ENCODE results near the gene HSFX3. TPM values are rescaled to one million over a fixed set of nuclear protein-coding genes. Genes with fewer than 3 reads are reported as not detected.

Gene HSFX3
- total and polyA plus RNA-seq, 2 of the 8 experiments (the other 6 are each of a cell fraction or from before 2014, with no cell fraction given): not detected

- H2AFZ ChIP-seq (ENCODE audit: low read length): no peak overlapping the region
- no CpG with 5 or more reads among the region's 24 CpGs for WGBS, 2 experiments (ENCODE audit: extremely low coverage in 1 of 2, insufficient coverage in 1 of 2, insufficient read length in 1 of 2, insufficient replicate concordance in 2 of 2, low coverage in 1 of 2, low lambda C conversion rate in 2 of 2, missing lambda C conversion rate in 1 of 2)
- no peak for TF ChIP-seq BRCA1 (IDR thresholded peaks at IDR 0.05; ENCODE audit: low read depth, low read length)
- no peak for TF ChIP-seq MAFK (IDR thresholded peaks at IDR 0.05; ENCODE audit: low read depth, low read length)
- TF ChIP-seq SUZ12 (IDR thresholded peaks at IDR 0.05; ENCODE audit: low read length): no peak
- TF ChIP-seq SAP30 (IDR thresholded peaks at IDR 0.05; ENCODE audit: insufficient read depth, insufficient replicate concordance, low read length): no peak
- TF ChIP-seq BCL11A (IDR thresholded peaks at IDR 0.05; ENCODE audit: low read depth in 2 of 2, low read length in 2 of 2): no peak
- no peak for TF ChIP-seq USF2 (IDR thresholded peaks at IDR 0.05; ENCODE audit: low read length)
- no peak for TF ChIP-seq SP2 (IDR thresholded peaks at IDR 0.05; ENCODE audit: low read length)
- TF ChIP-seq RXRA (IDR thresholded peaks at IDR 0.05; ENCODE audit: insufficient read depth, low read depth, low read length): no peak
- no peak for TF ChIP-seq FOSL1 (IDR thresholded peaks at IDR 0.05; ENCODE audit: insufficient read depth, low read depth, low read length)
- no peak for TF ChIP-seq SIN3A (conservative IDR thresholded peaks at IDR 0.05 in 1 of 2, IDR thresholded peaks at IDR 0.05 in 1 of 2; ENCODE audit: low read depth in 1 of 2, low read length in 2 of 2)
- TF ChIP-seq E2F6 (IDR thresholded peaks at IDR 0.05): no peak
Observed at GRCh38 chrX:149540131-149540620, 9.5 kb downstream of the HSFX3 start.

More at GRCh38 chrX:149540131-149540620, 9.5 kb downstream of the HSFX3 start:
- Histone ChIP-seq H3K4ac (replicated peaks; ENCODE audit: insufficient read length, low read depth, low read length) (no peak overlapping the region), H3K23me2 (ENCODE audit: low read depth, low read length) (peaks cover 9% of the 10 kb centered on the region; the same call in 1 of the 2 replicates), H4K8ac (ENCODE audit: extremely low read depth, insufficient read depth, low read length) (no peak overlapping the region; the same call in 1 of the 2 replicates), H3K4me2 (ENCODE audit: insufficient read depth in 1 of 2, low read depth in 2 of 2, low read length in 2 of 2) (peak overlapping the region; percentile 89 to 94), H2BK5ac (ENCODE audit: low read depth, low read length) (no peak overlapping the region), H3K56ac (replicated peaks; ENCODE audit: insufficient read length, low read depth, low read length) (no peak overlapping the region), H2BK20ac (ENCODE audit: low read length) (no peak overlapping the region), H3K9ac (replicated peaks in 1 of 4; ENCODE audit: extremely low read depth in 1 of 4, low read depth in 3 of 4, low read length in 3 of 4) (0 out of 7 replicates have a peak overlapping the region, but pooled peaks of 1 of the 4 experiments have one; percentile 37), H3K27me3 (replicated peaks in 1 of 4; ENCODE audit: control insufficient read depth in 3 of 4, extremely low read depth in 1 of 4, insufficient read depth in 3 of 4, low read length in 3 of 4) (no peaks in the 10 kb centered on the region; a peak in 1 of 7 replicates), H2AK5ac (ENCODE audit: low read depth, low read length) (no peak overlapping the region), H3K27ac (ENCODE audit: low read depth, low read length) (no peak overlapping the region), H3K14ac (ENCODE audit: insufficient read length) (no peak overlapping the region), H3K23ac (ENCODE audit: insufficient read length) (no peak overlapping the region), H2BK12ac (ENCODE audit: low read depth, low read length) (no peak overlapping the region), H3K9me3 (ENCODE audit: insufficient read depth in 2 of 2, low read depth in 1 of 2, low read length in 1 of 2) (no peaks in the 10 kb centered on the region), H3K79me2 (ENCODE audit: control insufficient read depth in 1 of 2, insufficient read depth in 2 of 2, low read length in 2 of 2) (no peaks in the 10 kb centered on the region), H2BK120ac (replicated peaks; ENCODE audit: low read depth, low read length) (no peak overlapping the region), H3K18ac (ENCODE audit: extremely low read depth, low read length) (no peak overlapping the region; the same call in 1 of the 2 replicates), H4K5ac (ENCODE audit: insufficient read length, low read depth, low read length) (no peak overlapping the region), H4K91ac (replicated peaks; ENCODE audit: insufficient read length, low read length) (no peak overlapping the region), H4K20me1 (replicated peaks in 1 of 2; ENCODE audit: control insufficient read depth in 1 of 2, insufficient read depth in 2 of 2, low read length in 2 of 2) (no peaks in the 10 kb centered on the region), H3K79me1 (ENCODE audit: low read depth, low read length) (no peaks in the 10 kb centered on the region), H2BK15ac (ENCODE audit: low read length) (no peak overlapping the region), H3K4me3 (ENCODE audit: extremely low read depth in 1 of 4, insufficient read depth in 2 of 4, low read depth in 3 of 4, low read length in 4 of 4) (peak overlapping the region in 2 of 4 experiments; percentile 58 to 68; a peak in 5 of 8 replicates), H3K36me3 (ENCODE audit: control insufficient read depth in 2 of 4, insufficient read depth in 4 of 4, low read length in 3 of 4) (no peaks in the 10 kb centered on the region), H3K4me1 (replicated peaks in 1 of 4; ENCODE audit: control insufficient read depth in 3 of 4, insufficient read depth in 4 of 4, low read length in 3 of 4) (peaks cover 0 to 5% (median 4%) of the 10 kb centered on the region in 4 experiments; a peak in 3 of 7 replicates)
- ChIA-PET POLR2A (ENCODE audit: partially characterized antibody) (interaction anchor here (1.2 kb wide), 1 partner anchor 10 kb away, joined by 3 read pairs; no protein-coding TSS in a partner anchor), CTCF (ENCODE audit: partially characterized antibody) (interaction anchor here (1.0 to 1.9 kb wide), 5 partner anchors 10 to 27 kb away, joined by 3 to 11 read pairs (median 3); no protein-coding TSS in a partner anchor)
- DNase-seq (ENCODE audit: low read depth in 1 of 2, low spot score in 2 of 2) (peak; percentile 60 to 79), FAIRE-seq (no peak)
